Activated CD8-positive, alpha-beta memory T cell treated with anti-CD3 and anti-CD28 coated beads for 24 hours (primary cell): ENCODE measurements around the gene DHRS2.
"Not testable (repeated sequence)": the region's sequence is repeated elsewhere in the genome, so short reads cannot be mapped to it uniquely, and the experiment has no call there.

ENCODE experiments used
- DNase-seq: peaks from one replicate; pipeline ENCODE4 v3.0.0-alpha.2; 2020

Gene DHRS2, protein sequence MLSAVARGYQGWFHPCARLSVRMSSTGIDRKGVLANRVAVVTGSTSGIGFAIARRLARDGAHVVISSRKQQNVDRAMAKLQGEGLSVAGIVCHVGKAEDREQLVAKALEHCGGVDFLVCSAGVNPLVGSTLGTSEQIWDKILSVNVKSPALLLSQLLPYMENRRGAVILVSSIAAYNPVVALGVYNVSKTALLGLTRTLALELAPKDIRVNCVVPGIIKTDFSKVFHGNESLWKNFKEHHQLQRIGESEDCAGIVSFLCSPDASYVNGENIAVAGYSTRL

DNA sequence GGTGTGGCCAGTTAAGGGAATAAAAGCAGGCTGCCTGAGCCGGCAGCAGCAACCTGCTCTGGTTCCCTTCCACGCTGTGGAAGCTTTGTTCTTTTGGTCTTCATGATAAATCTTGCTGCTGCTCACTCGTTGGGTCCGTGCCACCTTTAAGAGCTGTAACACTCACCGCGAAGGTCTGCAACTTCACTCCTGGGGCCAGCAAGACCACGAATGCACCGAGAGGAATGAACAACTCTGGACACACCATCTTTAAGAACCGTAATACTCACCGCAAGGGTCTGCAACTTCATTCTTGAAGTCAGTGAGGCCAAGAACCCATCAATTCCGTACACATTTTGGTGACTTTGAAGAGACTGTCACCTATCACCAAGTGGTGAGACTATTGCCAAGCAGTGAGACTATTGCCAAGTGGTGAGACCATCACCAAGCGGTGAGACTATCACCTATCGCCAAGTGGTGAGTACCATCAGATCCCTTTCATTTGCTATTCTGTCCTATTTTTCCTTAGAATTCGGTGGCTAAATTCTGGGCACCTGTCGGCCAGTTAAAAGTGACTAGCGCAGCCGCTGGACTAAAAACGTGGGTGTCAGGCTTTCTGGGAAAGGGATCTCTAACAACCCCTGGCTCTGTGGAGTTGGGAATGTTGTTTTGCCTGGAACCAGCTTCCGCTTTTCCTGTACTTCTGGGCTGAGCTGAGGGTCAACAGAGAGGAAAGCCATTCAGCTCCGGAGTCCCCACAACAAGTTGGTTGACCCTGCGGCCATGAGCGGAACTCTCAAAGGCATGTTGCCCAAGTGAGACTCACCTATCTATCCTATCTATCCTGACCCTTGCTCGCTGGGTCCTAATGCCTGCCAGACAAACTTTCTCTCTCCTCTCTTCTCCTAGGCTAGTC, at the start of gene DHRS2:
Gene DHRS2 (plus strand): TSS at position 48 of the 895 bp plus-strand sequence. CDS start 2,501 bp downstream, outside the sequence.
- DNase-seq, result no peak

- peak; percentile 89 for DNase-seq
Measured at GRCh38 chr14:23588884-23589598, 47.1 kb upstream of the DHRS2 start.

DNA sequence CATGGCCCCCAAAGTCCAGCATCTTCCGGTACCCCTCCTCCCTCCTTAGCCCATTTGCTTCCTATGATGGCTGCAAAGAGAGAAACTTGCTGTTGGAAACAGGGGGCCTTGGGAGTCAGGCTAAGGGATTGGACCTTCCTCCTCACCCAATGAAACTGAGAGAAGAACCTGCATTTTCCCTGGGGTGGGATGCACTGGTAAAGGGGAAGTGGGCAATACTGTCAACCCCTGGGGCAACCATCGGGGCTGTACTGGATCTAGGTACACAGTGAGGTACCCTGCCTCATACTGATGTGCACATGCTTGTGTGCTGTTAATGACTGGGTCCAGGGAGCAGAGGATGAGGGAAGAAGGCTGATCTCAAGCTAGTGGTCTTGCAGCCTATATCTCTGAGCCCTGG, 46.6 kb upstream of the DHRS2 start:
- no peak for DNase-seq

DNA sequence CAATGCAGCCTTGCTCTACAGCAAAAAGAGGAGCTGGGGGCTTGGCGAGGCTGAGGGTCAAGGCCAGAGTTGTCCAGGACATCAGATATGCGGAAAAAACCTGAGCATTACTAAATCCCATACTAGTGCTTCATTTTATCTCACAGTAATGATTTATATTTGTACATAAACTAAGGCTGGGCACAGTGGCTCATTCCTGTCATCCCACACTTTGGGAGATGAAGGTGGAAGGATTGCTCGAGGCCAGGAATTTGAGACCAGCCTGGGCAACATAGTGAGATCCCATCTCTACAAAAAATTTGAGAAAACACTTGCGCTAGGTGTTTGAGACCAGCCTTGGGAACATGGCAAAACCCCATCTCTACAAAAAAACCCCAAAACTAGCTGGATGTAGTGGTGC, 46.0 kb upstream of the DHRS2 start:
- DNase-seq, result no peak

- not testable (repeated sequence) for DNase-seq
Measured at GRCh38 chr14:23594191-23594590, 42.0 kb upstream of the DHRS2 start.

- no peak for DNase-seq
Measured at GRCh38 chr14:23600322-23600707, 35.8 kb upstream of the DHRS2 start.

- no peak for DNase-seq
Measured at GRCh38 chr14:23600806-23601205, 35.4 kb upstream of the DHRS2 start.

DNA sequence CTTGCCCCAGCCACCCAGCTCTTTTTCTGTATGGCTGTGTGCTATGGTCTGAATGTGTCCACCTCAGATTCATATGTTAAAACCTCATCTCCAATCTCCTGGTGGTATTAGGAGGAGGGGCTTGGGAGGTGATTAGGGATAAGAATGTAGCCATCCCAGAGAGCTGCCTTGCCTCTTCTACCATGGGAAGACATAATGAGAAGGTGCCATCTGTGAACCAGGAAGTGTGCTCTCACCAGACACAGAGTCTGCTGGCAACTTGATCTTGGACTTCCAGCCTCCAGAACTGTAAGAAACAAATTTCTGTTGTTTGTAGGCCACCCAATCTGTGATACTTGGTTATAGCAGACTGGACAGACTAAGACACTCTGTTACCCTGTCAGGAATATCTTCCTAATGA, 34.7 kb upstream of the DHRS2 start:
- DNase-seq, result no peak

DNA sequence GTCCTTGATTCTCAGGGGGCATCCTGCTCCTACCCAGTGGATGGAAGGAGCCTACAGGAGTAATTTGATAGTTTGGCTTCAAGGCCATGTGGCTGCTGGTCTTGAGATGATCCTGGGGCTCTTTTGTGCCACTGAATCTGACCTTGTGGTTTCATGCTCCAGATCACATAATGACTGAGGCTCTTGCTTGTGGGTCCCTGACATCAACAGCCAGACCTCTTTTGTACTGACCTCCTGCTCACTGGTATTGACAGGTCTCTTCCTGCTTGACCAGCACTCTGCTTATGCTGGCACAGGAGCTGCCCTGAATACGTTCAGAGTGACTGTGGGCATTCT, 34.4 kb upstream of the DHRS2 start:
- DNase-seq, result no peak

DNA sequence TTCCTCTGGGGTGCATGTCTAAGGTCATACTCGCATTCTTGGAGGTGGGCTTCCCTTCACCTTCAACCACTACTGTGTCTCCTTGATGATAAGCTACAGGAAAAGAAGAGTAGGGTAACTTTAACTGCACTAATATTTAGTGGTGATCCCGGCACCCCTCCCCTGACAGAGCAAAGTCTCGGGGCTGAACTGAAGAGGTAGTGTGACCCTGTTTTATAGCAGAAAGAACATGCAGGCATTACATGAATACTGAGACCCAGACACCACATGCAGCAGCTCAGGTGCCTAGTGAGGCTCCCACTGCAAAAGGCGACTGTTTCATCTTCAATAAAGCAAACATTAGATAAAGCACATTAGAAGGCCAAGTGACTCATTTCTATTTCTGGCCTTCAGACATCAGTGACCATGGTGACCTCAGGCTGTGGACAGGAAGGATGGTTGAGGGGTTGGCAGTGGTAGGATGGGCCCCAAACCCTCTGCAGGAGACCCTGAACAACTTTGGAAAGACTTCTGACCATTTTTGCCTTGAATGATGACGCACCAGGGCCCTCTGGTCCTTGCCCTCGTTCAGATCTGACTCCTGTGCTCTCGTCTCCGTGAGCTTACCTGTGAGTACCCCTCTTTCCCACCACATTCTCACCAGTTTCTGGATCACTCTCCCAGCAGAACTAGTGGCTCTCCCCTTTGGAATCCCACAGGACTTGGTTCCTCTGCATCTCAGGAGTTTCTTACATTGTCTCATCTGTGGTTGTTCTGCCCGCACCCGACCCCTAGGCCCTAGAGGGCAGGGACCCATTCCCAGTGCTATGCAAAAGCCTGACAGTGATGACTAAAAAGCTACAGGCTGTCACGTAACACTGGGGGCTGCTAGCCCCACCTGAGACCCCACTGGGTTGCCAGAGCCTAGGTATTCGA, 33.7 kb upstream of the DHRS2 start:
- no peak for DNase-seq

DNA sequence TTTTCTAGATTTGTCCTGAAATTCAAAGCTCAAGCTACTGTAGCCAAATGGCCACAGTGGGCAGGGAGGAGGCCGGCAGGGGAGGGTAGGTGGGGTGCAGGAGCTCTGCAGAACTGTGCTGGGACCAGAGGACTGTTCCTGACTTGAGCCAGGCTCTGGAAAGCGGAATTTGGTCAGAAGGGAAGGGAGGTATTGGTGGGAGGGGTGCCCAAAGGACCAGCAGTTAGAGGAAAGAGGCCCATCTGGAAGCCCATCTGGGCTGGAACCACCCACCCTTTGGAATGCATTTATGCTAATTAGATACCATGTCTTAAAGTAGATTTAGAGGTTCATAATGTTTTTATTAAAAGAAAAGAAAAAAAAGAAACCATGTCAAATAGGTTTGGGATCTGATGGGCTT, 33.1 kb upstream of the DHRS2 start:
- no peak for DNase-seq

- DNase-seq, result no peak
Measured at GRCh38 chr14:23604148-23604547, 32.0 kb upstream of the DHRS2 start.

GRCh38 chr14:23604675-23605170, 31.4 kb upstream of the DHRS2 start:
- no peak for DNase-seq

- no peak for DNase-seq
Measured at GRCh38 chr14:23605931-23606585, 30.1 kb upstream of the DHRS2 start.

- DNase-seq, result no peak
Measured at GRCh38 chr14:23608454-23608853, 27.7 kb upstream of the DHRS2 start.

GRCh38 chr14:23609001-23609400, 27.2 kb upstream of the DHRS2 start:
- DNase-seq, result no peak

- not testable (repeated sequence) for DNase-seq
Measured at GRCh38 chr14:23609411-23610089, 26.6 kb upstream of the DHRS2 start.

GRCh38 chr14:23610090-23610814, 25.9 kb upstream of the DHRS2 start:
- DNase-seq, result no peak

DNA sequence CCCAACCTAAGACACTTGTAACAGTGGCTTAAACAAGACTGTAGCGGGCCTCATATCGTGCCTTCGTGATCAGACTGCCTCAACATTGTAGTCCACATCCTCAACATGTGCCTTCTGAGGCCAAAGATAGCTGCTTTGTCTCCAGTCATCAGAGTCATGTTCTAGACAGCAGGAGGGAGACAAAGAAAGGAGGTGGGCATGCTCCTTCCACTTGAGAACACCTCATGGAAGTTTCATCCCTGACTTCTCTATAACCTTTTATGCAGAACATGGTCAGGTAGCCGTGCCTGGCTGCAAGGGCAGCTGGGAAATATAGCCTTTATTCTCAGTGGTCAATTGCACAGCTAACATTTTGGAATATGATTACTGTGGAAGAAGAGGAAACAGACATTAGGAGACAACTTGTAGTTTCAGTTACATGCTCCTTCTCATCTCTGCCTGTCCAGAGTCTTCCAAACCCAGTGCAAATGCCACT, 25.3 kb upstream of the DHRS2 start:
- no peak for DNase-seq

DNA sequence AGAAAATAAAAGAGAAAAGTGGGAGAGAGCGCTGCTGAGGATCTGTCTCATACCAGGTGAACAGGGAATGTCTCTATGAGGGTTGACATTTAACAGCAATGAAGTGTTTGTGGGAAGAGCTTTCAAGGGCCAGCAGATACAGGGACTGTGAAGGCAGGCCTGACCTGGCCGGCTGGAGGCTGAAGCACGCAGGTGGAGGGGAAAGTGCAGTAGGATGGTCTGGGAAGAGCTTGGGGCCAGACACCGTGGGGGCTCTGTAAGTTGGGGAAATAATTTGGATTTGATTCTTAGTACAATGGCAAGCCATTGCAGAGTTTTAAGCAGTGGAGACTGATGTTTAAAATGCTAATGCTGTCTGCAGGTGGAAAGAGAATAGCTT, 23.8 kb upstream of the DHRS2 start:
- no peak for DNase-seq
